GM21529 (cell line): ENCODE results near the gene ALK.

Experiments
- ATAC-seq: cut with Tn5 transposase; IDR thresholded peaks from one replicate; pipeline ENCODE4 v1.9.1; 2021; ENCODE audit not compliant: unreplicated experiment

ALK gene

GRCh38 chr2:29662861-29663260 is 258.5 kb downstream of the ALK start:
- ATAC-seq, result no peak

GRCh38 chr2:29660201-29660600 is 261.2 kb downstream of the ALK start:
- ATAC-seq, result no peak

- no peak for ATAC-seq
Observed at GRCh38 chr2:29659178-29659577, 262.2 kb downstream of the ALK start.

GRCh38 chr2:29657674-29658073 is 263.7 kb downstream of the ALK start:
- no peak for ATAC-seq

GRCh38 chr2:29655391-29656086 is 265.8 kb downstream of the ALK start:
- no peak for ATAC-seq

DNA sequence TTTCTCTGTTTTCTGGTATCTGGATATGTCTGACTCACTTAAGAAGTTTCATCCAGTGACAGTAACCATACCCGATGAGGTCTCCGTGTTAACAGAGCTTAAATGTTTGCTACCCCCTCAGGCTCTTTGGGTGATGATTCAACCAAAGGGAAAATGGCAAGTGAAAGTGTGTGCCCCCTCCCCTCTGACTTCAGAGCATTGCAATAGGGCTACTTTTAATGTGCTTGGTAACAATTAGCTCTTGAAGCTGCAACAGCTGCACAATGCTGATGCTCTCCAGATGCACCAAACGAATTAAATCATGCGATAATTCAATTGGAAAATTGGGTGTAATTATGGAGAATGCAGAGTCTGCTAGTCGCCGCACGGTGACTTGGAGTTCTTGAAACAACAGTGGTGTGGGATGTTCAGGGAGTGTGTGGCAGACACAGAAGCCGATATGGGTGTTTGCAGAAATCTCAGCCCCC is 270.7 kb downstream of the ALK start:
- ATAC-seq, result no peak

DNA sequence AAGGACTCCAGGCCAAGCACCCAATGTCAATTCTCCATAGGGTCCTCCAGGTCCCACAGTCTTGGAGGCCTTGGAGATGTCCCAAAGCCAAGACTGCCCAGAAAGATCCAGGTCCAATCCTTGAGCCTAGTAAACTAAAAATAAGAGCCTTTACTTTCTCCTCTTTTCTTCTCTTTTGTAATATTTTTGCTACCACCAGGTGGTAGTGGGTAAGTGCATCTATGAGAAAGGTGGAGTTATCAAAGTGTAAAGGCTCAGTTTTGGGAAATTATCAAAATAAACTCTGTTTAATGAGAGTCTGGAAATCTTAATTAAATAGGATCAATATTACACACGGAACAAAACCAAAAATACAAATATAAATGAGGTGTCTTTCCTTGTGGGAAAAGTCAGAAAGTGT is 276.4 kb downstream of the ALK start:
- no peak for ATAC-seq

DNA sequence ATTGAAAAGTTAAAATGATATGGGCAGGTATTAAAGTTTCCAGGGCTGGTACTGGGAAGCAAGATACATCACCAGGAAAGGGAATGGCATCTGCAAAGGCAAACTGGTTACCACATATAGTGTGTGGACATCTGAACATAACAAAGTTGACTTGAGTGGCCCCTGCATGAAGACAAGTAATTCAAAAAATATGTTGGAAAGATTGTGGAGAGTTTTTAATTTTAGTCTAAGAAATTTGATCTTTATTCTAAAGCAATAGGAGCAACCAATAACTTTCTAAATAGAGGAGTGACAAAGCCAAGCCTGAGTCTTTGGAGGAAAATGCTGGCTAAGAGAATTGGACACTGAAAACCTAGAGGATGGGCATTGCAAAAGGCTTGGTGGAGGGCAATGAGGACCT is 278.2 kb downstream of the ALK start:
- ATAC-seq, result no peak

DNA sequence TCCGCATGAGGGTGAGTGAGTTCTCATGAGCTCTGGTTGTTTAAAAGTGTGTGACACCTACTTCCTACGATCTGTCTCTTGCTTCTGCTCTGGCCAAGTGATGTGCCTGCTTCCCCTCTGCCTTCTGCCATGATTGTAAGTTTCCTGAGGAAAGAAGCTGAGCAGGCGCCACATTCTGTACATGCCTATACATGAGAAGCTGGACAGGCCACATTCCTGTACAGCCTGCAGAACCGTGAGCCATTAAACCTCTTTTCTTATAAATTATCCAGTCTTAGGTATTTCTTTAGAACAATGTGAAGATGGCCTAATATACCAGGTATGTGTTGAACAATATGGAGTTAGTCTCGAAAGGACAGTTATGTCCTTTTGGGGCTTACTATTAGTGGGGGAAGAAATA is 281.0 kb downstream of the ALK start:
- no peak for ATAC-seq

DNA sequence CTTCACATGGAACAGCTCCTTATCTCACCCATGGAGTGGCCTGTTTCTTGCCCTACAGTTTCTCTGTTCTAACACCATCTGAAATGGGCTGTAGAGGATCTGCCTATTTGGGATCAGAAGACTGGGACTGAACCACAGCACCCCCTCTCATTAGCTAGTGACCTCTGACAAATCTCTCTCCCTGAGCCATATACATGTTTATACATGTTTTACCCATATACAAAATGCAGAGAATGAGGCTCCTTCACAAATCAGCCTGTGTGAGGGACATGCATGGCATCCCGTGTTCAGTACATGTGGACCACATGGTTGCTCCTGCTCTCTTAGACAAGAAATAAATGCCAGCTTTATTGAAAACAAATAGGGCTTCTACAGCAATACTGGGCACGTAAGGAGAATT is 282.7 kb downstream of the ALK start:
- no peak for ATAC-seq

- ATAC-seq, result no peak
Observed at GRCh38 chr2:29634916-29635315, 286.5 kb downstream of the ALK start.

- ATAC-seq, result no peak
Observed at GRCh38 chr2:29632018-29632417, 289.4 kb downstream of the ALK start.

DNA sequence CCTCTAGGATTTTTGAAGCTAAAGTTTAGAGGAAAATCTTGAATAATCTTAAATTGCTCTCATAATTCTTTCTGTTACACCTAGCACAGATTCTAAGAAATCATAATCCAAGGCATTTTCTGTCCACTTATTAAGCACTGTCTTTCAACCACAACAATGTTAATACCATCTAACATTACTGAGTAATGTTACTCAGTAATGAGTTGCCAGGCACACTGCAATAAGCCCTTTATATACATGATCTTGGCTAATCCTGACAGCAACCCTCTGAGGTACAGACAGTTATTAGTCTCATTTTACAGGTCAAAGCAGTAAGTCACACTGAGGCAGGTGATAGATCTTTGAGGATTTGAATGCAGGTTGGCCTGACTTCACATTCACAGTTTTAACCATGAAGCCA is 291.9 kb downstream of the ALK start:
- ATAC-seq, result no peak

GRCh38 chr2:29628862-29629261 is 292.5 kb downstream of the ALK start:
- ATAC-seq, result no peak

GRCh38 chr2:29628108-29628745 is 293.2 kb downstream of the ALK start:
- no peak for ATAC-seq

- no peak for ATAC-seq
Observed at GRCh38 chr2:29627279-29627711, 294.1 kb downstream of the ALK start.

- ATAC-seq, result no peak
Observed at GRCh38 chr2:29620890-29621289, 300.5 kb downstream of the ALK start.

DNA sequence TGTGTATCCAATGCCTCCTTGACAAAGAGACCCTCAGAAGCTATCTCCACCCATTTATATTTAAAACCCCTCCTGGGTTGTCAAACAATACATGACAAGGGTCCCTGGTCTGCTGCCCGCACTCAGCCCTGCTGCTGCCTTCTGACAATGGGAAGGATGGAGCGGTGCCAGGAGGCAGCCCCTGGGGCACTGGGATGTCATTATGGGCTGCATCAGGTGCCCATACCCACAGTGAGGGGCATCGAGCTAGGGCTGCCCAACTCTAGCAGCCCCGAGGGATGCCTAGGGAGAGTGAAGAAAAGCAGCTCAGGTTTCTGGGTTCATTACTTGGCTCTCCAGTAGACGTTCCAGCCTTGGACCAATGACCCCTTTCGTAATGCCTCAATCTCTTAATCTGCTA is 301.7 kb downstream of the ALK start:
- no peak for ATAC-seq

GRCh38 chr2:29618024-29618423 is 303.4 kb downstream of the ALK start:
- no peak for ATAC-seq

DNA sequence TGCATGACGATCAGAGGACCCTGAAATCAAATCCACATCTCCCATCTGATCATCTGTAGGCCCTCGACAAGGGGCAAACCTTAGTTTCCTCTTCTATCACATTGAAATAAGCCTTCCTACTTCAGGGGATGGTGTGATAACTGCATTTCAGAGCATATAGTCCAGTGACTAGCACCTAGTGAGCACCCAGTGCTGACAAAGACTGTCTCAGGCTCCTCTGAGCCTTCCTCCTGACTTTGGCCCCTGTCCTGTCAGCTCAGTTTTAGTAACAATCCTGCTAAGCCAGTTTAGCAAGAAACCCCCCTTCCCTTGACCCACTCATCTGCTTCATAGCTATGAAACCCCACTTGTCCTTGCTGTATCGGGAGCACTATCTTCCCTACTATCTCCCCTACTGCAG is 304.0 kb downstream of the ALK start:
- no peak for ATAC-seq

DNA sequence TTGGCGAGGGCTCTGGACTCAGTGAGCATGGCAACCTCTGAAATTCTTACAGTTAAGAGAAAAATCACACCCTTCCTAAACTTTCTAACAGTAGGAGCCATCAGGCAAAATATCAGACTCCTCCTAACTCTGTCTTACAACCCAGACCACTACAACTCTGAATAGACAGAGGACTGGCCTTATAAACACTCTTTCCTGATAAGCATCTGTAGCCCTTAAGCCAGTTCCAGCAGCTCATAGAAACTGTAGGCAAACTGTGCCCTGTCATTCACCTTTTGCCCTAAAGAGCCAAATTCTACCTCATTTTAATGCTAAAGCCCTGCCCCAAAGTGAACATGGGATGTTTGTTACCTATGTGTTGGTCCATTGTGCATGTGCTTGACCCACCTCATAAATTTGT is 304.8 kb downstream of the ALK start:
- ATAC-seq, result no peak

GRCh38 chr2:29615841-29616240 is 305.5 kb downstream of the ALK start:
- no peak for ATAC-seq

- ATAC-seq, result no peak
Observed at GRCh38 chr2:29615183-29615582, 306.2 kb downstream of the ALK start.
